SK-N-MC (cell line): Measurements from ENCODE around the gene BRWD1.

Experiments used
- EZH2 ChIP-seq: fragments of 200-600 bp; sonication (generic); IDR thresholded peaks from one replicate; pipeline ENCODE4 v1.6.1; 2017; ENCODE audit warnings: antibody characterized with exemption
- POLR2AphosphoS5 ChIP-seq: IDR thresholded peaks from 2 replicates; pipeline ENCODE4 v1.6.1; 2012; ENCODE audit warnings: mild to moderate bottlenecking, low read depth, low read length, borderline replicate concordance

DNA sequence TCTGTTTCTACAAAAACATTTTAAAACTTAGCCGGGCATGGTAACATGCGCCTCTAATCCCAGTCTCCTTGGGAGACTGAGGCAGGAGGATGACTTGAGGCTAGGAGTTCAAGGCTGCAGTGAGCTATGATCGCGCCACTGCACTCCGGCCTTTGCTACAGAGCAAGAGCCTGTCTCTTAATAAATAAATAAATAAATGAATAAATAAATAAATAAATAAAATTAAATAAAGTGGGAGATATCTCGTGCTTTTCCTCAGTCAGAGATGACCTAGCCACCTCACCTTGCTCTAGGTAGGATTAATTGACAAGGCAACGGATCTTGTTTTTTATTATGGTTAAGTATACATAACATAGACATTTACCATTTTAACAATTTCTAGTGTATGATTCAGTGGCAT, 14.3 kb upstream of the BRWD1 start:
- TF ChIP-seq EZH2 (no peak), POLR2AphosphoS5 (no peak)
